CD14-positive monocyte (primary cell): ENCODE data around the gene IGSF1. TPM values are rescaled to one million over a fixed set of nuclear protein-coding genes. Genes with fewer than 3 reads are reported as not detected.

ENCODE experiments used
- DNase-seq, 3 donors: peaks; one replicate each; pipeline ENCODE4 v3.0.0-alpha.2; 2011 to 2022
- H2AFZ ChIP-seq: 2 replicates; pipeline ENCODE4 v1.6.0; 2012; ENCODE audit warnings: mild to moderate bottlenecking, low read depth, low read length, inconsistent platforms; ENCODE audit not compliant: insufficient read depth, poor library complexity, severe bottlenecking
- H3K27ac ChIP-seq, 2 donors: 1 replicate in 1 of 2; 2 replicates in 1 of 2; pipeline ENCODE4 v1.5.1; 2012 to 2013; ENCODE audit warnings: low read length in 2 of 2, control low read depth in 1 of 2, inconsistent platforms in 1 of 2, low read depth in 1 of 2, mild to moderate bottlenecking in 1 of 2
- H3K27me3 ChIP-seq, 2 donors: one replicate each; pipeline versions ENCODE4 v1.6.0 to v1.6.1; 2011 to 2013; ENCODE audit warnings: low read length in 2 of 2; ENCODE audit not compliant: control insufficient read depth in 2 of 2, insufficient read depth in 2 of 2
- H3K36me3 ChIP-seq, 2 donors: replicated peaks in 1 of 2; 1 replicate in 1 of 2; 2 replicates in 1 of 2; pipeline versions ENCODE4 v1.5.1 to v1.6.1; 2012 to 2013; ENCODE audit warnings: low read length in 2 of 2, control low read depth in 1 of 2, inconsistent platforms in 1 of 2, mild to moderate bottlenecking in 1 of 2; ENCODE audit not compliant: insufficient read depth in 2 of 2, control insufficient read depth in 1 of 2
- H3K4me1 ChIP-seq, 2 donors: 1 replicate in 1 of 2; 2 replicates in 1 of 2; pipeline versions ENCODE4 v1.5.1 to v1.6.1; 2012 to 2013; ENCODE audit warnings: low read length in 2 of 2, control low read depth in 1 of 2, inconsistent platforms in 1 of 2, mild to moderate bottlenecking in 1 of 2, moderate library complexity in 1 of 2; ENCODE audit not compliant: insufficient read depth in 2 of 2, control insufficient read depth in 1 of 2
- H3K4me2 ChIP-seq: replicated peaks from 2 replicates; pipeline ENCODE3; 2012; ENCODE audit warnings: low read length, moderate library complexity, mild to moderate bottlenecking; ENCODE audit not compliant: poor library complexity, severe bottlenecking; ENCODE audit errors: extremely low read depth
- H3K4me3 ChIP-seq, 3 experiments: fragments of 200-600 bp in 1 of 3; sonication (generic) in 1 of 3; replicated peaks in 1 of 3; 1 replicate in 2 of 3; 2 replicates in 1 of 3; pipeline ENCODE4 v1.5.1; 2011 to 2013; ENCODE audit warnings: low read length in 3 of 3, mild to moderate bottlenecking in 3 of 3, control low read depth in 2 of 3, low read depth in 2 of 3, inconsistent platforms in 1 of 3, moderate library complexity in 1 of 3
- H3K79me2 ChIP-seq: 2 replicates; pipeline ENCODE4 v1.6.0; 2012; ENCODE audit warnings: mild to moderate bottlenecking, control low read depth, inconsistent platforms, low read length, moderate library complexity; ENCODE audit not compliant: insufficient read depth
- H3K9ac ChIP-seq: 2 replicates; pipeline ENCODE4 v1.6.0; 2017; ENCODE audit warnings: low read length, mild to moderate bottlenecking; ENCODE audit not compliant: insufficient read depth, poor library complexity, severe bottlenecking
- H3K9me3 ChIP-seq, 2 donors: replicated peaks in 1 of 2; 1 replicate in 1 of 2; 2 replicates in 1 of 2; pipeline versions ENCODE4 v1.5.1 to v1.6.1; 2012 to 2013; ENCODE audit warnings: low read length in 2 of 2, control low read depth in 1 of 2; ENCODE audit not compliant: control insufficient read depth in 1 of 2, insufficient read depth in 1 of 2
- H4K20me1 ChIP-seq: 2 replicates; pipeline ENCODE4 v1.6.0; 2012; ENCODE audit warnings: mild to moderate bottlenecking, low read length, control low read depth, moderate library complexity; ENCODE audit not compliant: insufficient read depth
- H3K27ac Mint-ChIP-seq, 7 donors: one replicate each; pipeline ENCODE4 v1.8.0; 2020; ENCODE audit warnings: mild to moderate bottlenecking in 7 of 7, mixed read lengths in 7 of 7, moderate library complexity in 6 of 7, inconsistent platforms in 2 of 7
- H3K27me3 Mint-ChIP-seq, 3 donors: one replicate each; pipeline ENCODE4 v1.8.0; 2021 to 2022; ENCODE audit warnings: low read depth in 3 of 3, mild to moderate bottlenecking in 3 of 3, mixed read lengths in 3 of 3, moderate library complexity in 3 of 3, inconsistent platforms in 1 of 3
- H3K36me3 Mint-ChIP-seq, 2 donors: one replicate each; pipeline ENCODE4 v1.8.0; 2020; ENCODE audit warnings: mixed read lengths in 2 of 2, inconsistent platforms in 1 of 2, mild to moderate bottlenecking in 1 of 2
- H3K4me1 Mint-ChIP-seq: one replicate; pipeline ENCODE4 v1.8.0; 2020; ENCODE audit warnings: mild to moderate bottlenecking, mixed read lengths
- H3K4me3 Mint-ChIP-seq, 2 donors: one replicate each; pipeline ENCODE4 v1.8.0; 2020; ENCODE audit warnings: mild to moderate bottlenecking in 2 of 2, mixed read lengths in 2 of 2, moderate library complexity in 1 of 2
- H3K9me3 Mint-ChIP-seq, 7 donors: one replicate each; pipeline ENCODE4 v1.8.0; 2020 to 2022; ENCODE audit warnings: mixed read lengths in 7 of 7, mild to moderate bottlenecking in 6 of 7, moderate library complexity in 6 of 7, inconsistent platforms in 2 of 7
- whole genome bisulfite sequencing: methylation state at CpG from one replicate; pipeline ENCODE4 v1.1.5; 2013; ENCODE audit warnings: missing lambda C conversion rate; ENCODE audit not compliant: insufficient coverage; 5-methylcytosine and 5-hydroxymethylcytosine counted together
- intact Hi-C, 2 donors: fragments of 100-400 bp; cut with micrococcal nuclease; formaldehyde crosslinking; loops; one replicate each; pipeline versions ENCODE4 v1.15.0 to v1.15.1; 2023
- polyA plus RNA-seq, 3 donors: library from polyadenylated mRNA; depleted of rRNA in 1 of 3; unstranded in 2 of 3; stranded (reverse) in 1 of 3; fragments of 300-500 nt in 2 of 3; fragments of >200 nt in 1 of 3; fragmentation: Illumina TruSeq in 2 of 3; gene quantifications; 1 replicate in 2 of 3; 2 replicates in 1 of 3; pipeline ENCODE4 v1.2.3, GENCODE V29; 2012 to 2021
- TF ChIP-seq, protein P1 (sequence below): fragments of 200-600 bp; IDR thresholded peaks from one replicate; pipeline ENCODE4 v1.8.0; 2022; ENCODE audit warnings: antibody characterized with exemption, mild to moderate bottlenecking

Gene IGSF1
- polyA plus RNA-seq, 3 donors, result not detected

DNA sequence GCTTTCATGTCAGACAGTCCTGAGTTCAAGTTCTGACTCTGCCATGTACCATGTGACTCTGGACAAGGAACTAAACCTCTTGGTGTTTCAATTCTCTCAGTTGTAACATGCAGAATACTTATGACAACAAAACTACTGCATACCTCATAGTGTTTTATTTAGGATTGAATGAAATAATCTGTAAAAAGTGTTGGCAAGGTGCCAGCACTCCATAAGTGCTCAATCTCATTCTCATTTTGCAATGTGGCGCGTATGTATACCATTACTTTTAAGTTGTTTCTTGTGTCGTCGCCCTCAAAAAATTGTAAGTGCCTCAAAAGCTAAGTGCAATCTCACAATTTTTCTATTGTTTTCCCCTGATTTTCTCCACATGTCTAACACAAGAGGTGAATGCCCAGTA lies 62.5 kb downstream of the IGSF1 start:
- Histone ChIP-seq H3K9ac (no peak overlapping the region), H3K4me2 (no peak overlapping the region), H2AFZ (no peak overlapping the region), H3K27me3 (no peaks in the 10 kb centered on the region), H3K4me1 (no peaks in the 10 kb centered on the region), H3K27ac (no peak overlapping the region), H3K79me2 (no peaks in the 10 kb centered on the region), H3K4me3 (no peak overlapping the region), H3K9me3 (no peaks in the 10 kb centered on the region), H3K36me3 (no peaks in the 10 kb centered on the region), H4K20me1 (no peaks in the 10 kb centered on the region)
- intact Hi-C loops, result no loop called here
- H3K36me3 Mint-ChIP-seq, result no peaks in the 10 kb centered on the region
- WGBS, result no CpG with 5 or more reads among the region's 4 CpGs
- no peak overlapping the region for H3K27ac Mint-ChIP-seq
- no peaks in the 10 kb centered on the region for H3K9me3 Mint-ChIP-seq
- no peak for DNase-seq
- H3K4me3 Mint-ChIP-seq, result no peak overlapping the region
- peaks cover 0 to 7% (median 2%) of the 10 kb centered on the region in 3 donors for H3K27me3 Mint-ChIP-seq
- TF ChIP-seq, protein P1, sequence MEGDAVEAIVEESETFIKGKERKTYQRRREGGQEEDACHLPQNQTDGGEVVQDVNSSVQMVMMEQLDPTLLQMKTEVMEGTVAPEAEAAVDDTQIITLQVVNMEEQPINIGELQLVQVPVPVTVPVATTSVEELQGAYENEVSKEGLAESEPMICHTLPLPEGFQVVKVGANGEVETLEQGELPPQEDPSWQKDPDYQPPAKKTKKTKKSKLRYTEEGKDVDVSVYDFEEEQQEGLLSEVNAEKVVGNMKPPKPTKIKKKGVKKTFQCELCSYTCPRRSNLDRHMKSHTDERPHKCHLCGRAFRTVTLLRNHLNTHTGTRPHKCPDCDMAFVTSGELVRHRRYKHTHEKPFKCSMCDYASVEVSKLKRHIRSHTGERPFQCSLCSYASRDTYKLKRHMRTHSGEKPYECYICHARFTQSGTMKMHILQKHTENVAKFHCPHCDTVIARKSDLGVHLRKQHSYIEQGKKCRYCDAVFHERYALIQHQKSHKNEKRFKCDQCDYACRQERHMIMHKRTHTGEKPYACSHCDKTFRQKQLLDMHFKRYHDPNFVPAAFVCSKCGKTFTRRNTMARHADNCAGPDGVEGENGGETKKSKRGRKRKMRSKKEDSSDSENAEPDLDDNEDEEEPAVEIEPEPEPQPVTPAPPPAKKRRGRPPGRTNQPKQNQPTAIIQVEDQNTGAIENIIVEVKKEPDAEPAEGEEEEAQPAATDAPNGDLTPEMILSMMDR, result no peak
- H3K4me1 Mint-ChIP-seq, result no peaks in the 10 kb centered on the region

DNA sequence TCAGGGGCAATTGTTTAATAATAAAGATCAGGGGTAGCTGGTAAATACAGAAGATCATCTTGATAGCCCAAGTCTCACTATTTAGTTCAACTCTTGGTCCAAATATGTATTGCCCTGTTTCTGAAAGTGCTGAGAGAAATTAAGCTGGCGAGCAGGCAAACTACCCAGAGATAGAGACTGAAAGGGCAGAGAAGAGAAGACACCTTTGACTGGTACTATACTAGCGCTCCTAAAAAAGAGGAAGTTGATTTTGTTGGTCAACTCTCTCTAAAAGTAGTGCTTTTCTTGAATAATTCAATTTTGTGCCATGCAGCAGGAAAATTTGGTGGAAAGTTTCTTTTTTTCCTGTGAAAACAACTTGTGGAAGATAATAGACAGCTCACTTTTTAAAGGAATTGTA lies 64.0 kb downstream of the IGSF1 start:
- H3K27ac Mint-ChIP-seq, result no peak overlapping the region
- no peak overlapping the region for H3K4me3 Mint-ChIP-seq
- Histone ChIP-seq H3K27me3 (no peaks in the 10 kb centered on the region), H3K4me2 (no peak overlapping the region), H3K9me3 (no peaks in the 10 kb centered on the region), H3K4me1 (no peaks in the 10 kb centered on the region), H3K36me3 (no peaks in the 10 kb centered on the region), H4K20me1 (no peaks in the 10 kb centered on the region), H2AFZ (no peak overlapping the region), H3K9ac (no peak overlapping the region), H3K79me2 (no peaks in the 10 kb centered on the region), H3K27ac (no peak overlapping the region), H3K4me3 (no peak overlapping the region)
- H3K36me3 Mint-ChIP-seq, result no peaks in the 10 kb centered on the region
- TF ChIP-seq, protein P1, result no peak
- H3K4me1 Mint-ChIP-seq, result no peaks in the 10 kb centered on the region
- DNase-seq, result no peak
- no peaks in the 10 kb centered on the region for H3K9me3 Mint-ChIP-seq
- H3K27me3 Mint-ChIP-seq, result peaks cover 0 to 7% (median 2%) of the 10 kb centered on the region in 3 donors
- whole genome bisulfite sequencing, result no CpG with 5 or more reads among the region's 2 CpGs
- intact Hi-C loops, result no loop called here

Other genes starting within 250 kb of the IGSF1 start
- not detected for gene ARHGAP36, start 231.0 kb downstream of the IGSF1 start, polyA plus RNA-seq